Psoas muscle (tissue), 8 donors: ENCODE results near the gene ZNF521. TPM values are rescaled to one million over a fixed set of nuclear protein-coding genes. Genes with fewer than 3 reads are reported as not detected.

Experiments used
- ATAC-seq, 4 donors: fragments of 200-7000 bp; cut with Tn5 transposase; one replicate each; pipeline ENCODE4 v1.9.1; 2020; ENCODE audit warnings: moderate library complexity in 3 of 4, mild to moderate bottlenecking in 2 of 4
- DNase-seq, 2 donors: peaks; one replicate each; pipeline ENCODE4 v3.0.0-alpha.2; 2020
- H3K27ac ChIP-seq: fragments of 200-600 bp; one replicate; pipeline ENCODE4 v1.8.0; 2022
- H3K27me3 ChIP-seq, 3 donors: fragments of 200-600 bp in 1 of 3; one replicate each; pipeline versions ENCODE4 v1.6.1 to v1.8.0; 2013 to 2022; ENCODE audit warnings: low read length in 2 of 3, mild to moderate bottlenecking in 2 of 3, moderate library complexity in 1 of 3; ENCODE audit not compliant: insufficient read depth in 3 of 3
- H3K36me3 ChIP-seq, 2 donors: fragments of 200-600 bp in 1 of 2; one replicate each; pipeline versions ENCODE4 v1.6.1 to v1.8.0; 2013 to 2022; ENCODE audit warnings: low read depth in 1 of 2, mild to moderate bottlenecking in 1 of 2, moderate library complexity in 1 of 2; ENCODE audit not compliant: insufficient read depth in 1 of 2
- H3K4me1 ChIP-seq: fragments of 200-600 bp; one replicate; pipeline ENCODE4 v1.8.0; 2022
- H3K4me3 ChIP-seq: fragments of 200-600 bp; one replicate; pipeline ENCODE4 v1.8.0; 2022; ENCODE audit warnings: mild to moderate bottlenecking
- H3K9me3 ChIP-seq: fragments of 200-600 bp; one replicate; pipeline ENCODE4 v1.8.0; 2022
- WGBS, 3 donors: extraction: QIAGEN DNeasy Blood & Tissue Kit; methylation state at CpG; one replicate each; pipeline versions ENCODE4 v1.1.6 to v1.1.7; 2013; 5-methylcytosine and 5-hydroxymethylcytosine counted together
- intact Hi-C, 2 donors: fragments of 100-400 bp; cut with DNase I; formaldehyde crosslinking; loops; one replicate each; pipeline versions ENCODE4 v1.11.0 to v1.14.2; 2022
- polyA plus RNA-seq, 3 donors: library from polyadenylated mRNA; stranded (reverse); fragments of 200-250 nt; gene quantifications; one replicate each; pipeline ENCODE4 v1.2.3, GENCODE V29; 2013
- total RNA-seq, 4 donors: library from RNA; stranded (reverse); fragmentation: NEBNext Ultra II Directional in 2 of 4; extraction: Animal tissue kit (Norgen Biotek cat#: 25700) in 2 of 4; gene quantifications; one replicate each; pipeline versions ENCODE4 v1.2.1 to v1.2.4, GENCODE V29; 2021 to 2023
- TF ChIP-seq, protein P1 (sequence below): fragments of 200-600 bp; IDR thresholded peaks from one replicate; pipeline ENCODE4 v1.8.0; 2022; ENCODE audit warnings: antibody characterized with exemption
- donor health status: healthy with polysubstance abuse.
- donor health status: DM: no; HTN: no; CAD: no; lungs with moderate emphysema.
- donor health status: Bipolar disorder and iron deficiency.
- donor health status: healthy.
- donor health status: DM: yes; HTN: yes; CAD: no.
- donor health status: DM: no; HTN: no; CAD: no.
- donor health status: DM: no; HTN: no; CAD: no.
- donor health status: DM: yes; HTN: yes; CAD: no.

The ZNF521 gene
- total and polyA plus RNA-seq, 7 donors, result 1.8 to 13.2 (median 4.2) TPM

DNA sequence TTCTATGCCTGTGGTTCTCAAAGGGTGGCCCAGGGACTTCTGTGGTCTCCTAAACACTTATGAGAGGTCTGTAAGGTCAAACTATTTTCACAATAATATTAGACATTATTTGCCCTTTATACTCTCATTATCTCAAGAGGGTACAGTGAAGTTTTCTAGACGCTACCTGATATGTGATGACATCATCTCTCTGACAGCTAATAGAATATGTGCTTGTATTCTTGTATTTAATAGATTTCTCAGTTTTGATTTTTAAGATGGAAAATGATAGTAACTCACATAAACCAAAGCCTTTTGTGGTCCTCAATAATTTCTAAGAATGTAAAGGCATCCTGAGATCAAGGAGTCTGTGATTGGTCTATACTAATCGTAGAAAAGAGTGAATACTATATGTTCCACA is 265.1 kb downstream of the ZNF521 start:
- H3K36me3 ChIP-seq, result peaks cover 0 to 14% of the 10 kb centered on the region in 2 donors
- DNase-seq (no peak), ATAC-seq (no peak)
- intact Hi-C loops, result no loop called here
- H3K4me3 ChIP-seq, result no peak overlapping the region
- TF ChIP-seq, protein P1, sequence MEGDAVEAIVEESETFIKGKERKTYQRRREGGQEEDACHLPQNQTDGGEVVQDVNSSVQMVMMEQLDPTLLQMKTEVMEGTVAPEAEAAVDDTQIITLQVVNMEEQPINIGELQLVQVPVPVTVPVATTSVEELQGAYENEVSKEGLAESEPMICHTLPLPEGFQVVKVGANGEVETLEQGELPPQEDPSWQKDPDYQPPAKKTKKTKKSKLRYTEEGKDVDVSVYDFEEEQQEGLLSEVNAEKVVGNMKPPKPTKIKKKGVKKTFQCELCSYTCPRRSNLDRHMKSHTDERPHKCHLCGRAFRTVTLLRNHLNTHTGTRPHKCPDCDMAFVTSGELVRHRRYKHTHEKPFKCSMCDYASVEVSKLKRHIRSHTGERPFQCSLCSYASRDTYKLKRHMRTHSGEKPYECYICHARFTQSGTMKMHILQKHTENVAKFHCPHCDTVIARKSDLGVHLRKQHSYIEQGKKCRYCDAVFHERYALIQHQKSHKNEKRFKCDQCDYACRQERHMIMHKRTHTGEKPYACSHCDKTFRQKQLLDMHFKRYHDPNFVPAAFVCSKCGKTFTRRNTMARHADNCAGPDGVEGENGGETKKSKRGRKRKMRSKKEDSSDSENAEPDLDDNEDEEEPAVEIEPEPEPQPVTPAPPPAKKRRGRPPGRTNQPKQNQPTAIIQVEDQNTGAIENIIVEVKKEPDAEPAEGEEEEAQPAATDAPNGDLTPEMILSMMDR, result no peak
- 94 to 99% (median 97%) methylated on average over 2 of the region's 2 CpGs for WGBS, 3 donors
- H3K4me1 ChIP-seq, result no peaks in the 10 kb centered on the region
- H3K9me3 ChIP-seq, result no peaks in the 10 kb centered on the region
- no peaks in the 10 kb centered on the region for H3K27me3 ChIP-seq
- H3K27ac ChIP-seq, result no peak overlapping the region

DNA sequence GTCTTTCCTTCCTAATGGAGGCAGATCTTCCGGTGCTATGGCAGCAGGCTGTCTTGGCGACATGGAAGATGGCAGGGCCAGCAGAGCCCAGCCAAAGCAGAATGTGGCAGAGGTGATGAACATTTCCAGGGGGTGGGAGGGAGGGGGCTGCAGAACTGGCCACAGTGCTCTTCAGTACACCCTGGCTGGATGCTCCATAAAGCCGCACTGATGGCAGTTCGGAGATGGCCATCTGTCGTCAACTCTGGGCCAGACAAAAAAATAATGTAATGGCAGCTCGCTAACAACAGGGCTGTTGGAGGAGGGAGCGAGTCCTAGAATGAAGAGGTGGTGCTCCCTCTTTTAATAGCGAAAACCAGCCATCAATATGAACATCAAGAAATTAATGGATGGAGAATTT is 271.0 kb downstream of the ZNF521 start:
- TF ChIP-seq, protein P1, result no peak
- WGBS, 3 donors, result 95 to 98% (median 97%) methylated on average over 8 of the region's 8 CpGs
- Histone ChIP-seq H3K27ac (no peak overlapping the region), H3K4me3 (no peak overlapping the region), H3K27me3 (no peaks in the 10 kb centered on the region), H3K36me3 (no peaks in the 10 kb centered on the region), H3K9me3 (no peaks in the 10 kb centered on the region), H3K4me1 (no peaks in the 10 kb centered on the region)
- intact Hi-C loops, result no loop called here
- DNase-seq, result no peak
- no peak for ATAC-seq

DNA sequence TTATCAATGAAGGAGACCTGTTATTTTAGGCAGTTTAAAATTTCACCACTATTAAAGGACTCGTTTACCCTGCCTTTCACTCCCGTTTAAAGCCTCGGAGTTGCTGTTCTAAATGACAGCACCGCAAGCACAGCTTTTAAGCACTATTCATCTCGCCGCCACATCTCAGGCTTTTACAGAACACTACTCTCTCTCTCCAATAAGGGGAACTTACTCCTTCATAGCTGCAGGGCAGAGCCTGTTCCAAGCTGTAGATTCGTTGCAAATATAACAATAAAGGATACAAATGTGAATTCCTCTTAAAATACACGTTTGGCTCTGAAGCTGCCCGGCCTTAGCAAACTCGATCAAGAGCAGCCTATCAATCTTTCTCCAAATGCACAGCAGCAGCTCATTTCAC is 271.8 kb downstream of the ZNF521 start:
- Histone ChIP-seq H3K9me3 (no peaks in the 10 kb centered on the region), H3K36me3 (no peaks in the 10 kb centered on the region), H3K27ac (no peak overlapping the region), H3K4me3 (no peak overlapping the region), H3K4me1 (no peaks in the 10 kb centered on the region), H3K27me3 (no peaks in the 10 kb centered on the region)
- ATAC-seq (no peak), DNase-seq (no peak)
- intact Hi-C loops, result no loop called here
- 72 to 81% (median 73%) methylated on average over 10 of the region's 10 CpGs for WGBS, 3 donors
- TF ChIP-seq, protein P1, result no peak

DNA sequence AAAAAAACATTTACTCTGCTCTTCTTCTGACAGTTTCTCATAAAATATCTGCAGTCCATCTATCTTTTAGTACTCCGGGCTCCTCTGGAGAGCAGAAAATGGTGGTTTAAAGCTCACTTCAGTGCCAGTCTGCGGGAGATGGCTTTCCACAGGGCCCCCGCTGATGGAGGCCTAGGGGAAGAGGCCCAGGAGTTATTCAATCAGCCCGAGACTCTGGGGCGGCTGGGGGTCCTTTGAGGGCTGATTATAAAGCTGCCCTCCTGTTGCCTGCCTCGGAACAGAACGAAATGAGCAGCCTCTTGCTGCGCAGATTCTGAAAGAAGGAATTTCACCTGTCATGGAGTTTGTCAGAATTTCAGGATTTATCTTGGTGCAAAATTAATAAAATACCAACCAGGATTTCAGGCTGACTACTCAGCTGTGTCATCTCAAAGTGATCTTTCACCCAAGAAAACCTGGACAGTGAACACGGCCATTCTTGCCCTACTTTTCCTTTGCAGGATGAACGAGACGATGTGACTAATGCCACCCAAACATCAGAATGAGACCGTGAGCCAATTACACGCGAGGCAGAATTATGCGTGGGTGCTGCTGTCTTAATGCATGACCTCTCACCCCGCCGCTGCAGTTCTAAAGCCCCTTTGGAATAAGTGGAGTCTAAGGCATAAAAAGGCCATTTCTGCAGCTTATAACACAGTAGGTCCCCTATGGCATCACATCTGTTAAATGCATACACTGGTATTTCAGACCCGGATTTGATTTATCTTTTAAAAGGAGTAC is 273.8 kb downstream of the ZNF521 start:
- H3K27ac ChIP-seq, result no peak overlapping the region
- no peaks in the 10 kb centered on the region for H3K9me3 ChIP-seq
- TF ChIP-seq, protein P1, result no peak
- DNase-seq (no peak), ATAC-seq (no peak)
- no peaks in the 10 kb centered on the region for H3K4me1 ChIP-seq
- no peaks in the 10 kb centered on the region for H3K27me3 ChIP-seq
- intact Hi-C loops, result loop anchor here in 1 of 2 donors (5.0 kb wide), 1 partner anchor 51 kb away; no protein-coding TSS in a partner anchor
- no peak overlapping the region for H3K4me3 ChIP-seq
- 87 to 89% (median 89%) methylated on average over 18 of the region's 18 CpGs for WGBS, 3 donors
- H3K36me3 ChIP-seq, result no peaks in the 10 kb centered on the region
